K562 (cell line): Measurements from ENCODE around the gene NECTIN2. TPM values are rescaled to one million over a fixed set of nuclear protein-coding genes. Genes with fewer than 3 reads are reported as not detected.
A peak's percentile ranks its signal among the peaks of the same experiment; 100 is the strongest.

Source experiments
- ATAC-seq: fragments of 200-7000 bp; cut with Tn5 transposase; 3 replicates; pipeline ENCODE4 v1.9.1; 2020; ENCODE audit warnings: moderate library complexity
- BruUV-seq: library from RNA; stranded (reverse); fragments of 400-500 nt; replicated peaks from 2 replicates; lab custom pipeline; 2021; lab: Mats Ljungman, UMichigan
- CTCF ChIA-PET: fragments of 300-600 bp; formaldehyde crosslinking; extraction: SDS; loops from one replicate; lab custom pipeline; 2021; ENCODE audit warnings: low intra/inter-chr PET ratio; lab: Yijun Ruan, JAX
- POLR2A ChIA-PET: fragments of 300-600, 350-650 bp; sonication (Branson Sonifier 250); formaldehyde crosslinking; extraction: SDS; loops from one replicate; lab custom pipeline; 2021; ENCODE audit warnings: antibody characterized with exemption, inconsistent platforms; lab: Yijun Ruan, JAX
- DNase-seq, 4 experiments: peaks; one replicate each; pipeline versions ENCODE4 v3.0.0 to v3.0.0-alpha.2; 2011 to 2018; ENCODE audit warnings: low spot score in 3 of 4, mixed read lengths in 3 of 4; ENCODE audit errors: extremely low read depth in 1 of 4
- FAIRE-seq: peaks from 2 replicates; lab custom pipeline; 2011; peaks lifted over from hg19 to GRCh38; lab: Jason Lieb, UNC
- H2AFZ ChIP-seq: 2 replicates; pipeline ENCODE4 v1.6.0; 2011; ENCODE audit warnings: low read depth, low read length, control low read depth, inconsistent platforms
- H3K27ac ChIP-seq: fragments of 200-600 bp; 3 replicates; pipeline ENCODE4 v1.8.0; 2011; ENCODE audit warnings: low read depth, mild to moderate bottlenecking, control low read depth, inconsistent platforms, low read length, moderate library complexity, mixed read lengths; ENCODE audit errors: extremely low read depth
- H3K27me3 ChIP-seq, 2 experiments: fragments of 300-600 bp in 1 of 2; 2 replicates in 1 of 2; 3 replicates in 1 of 2; pipeline versions ENCODE4 v1.6.0 to v1.8.0; 2011; ENCODE audit warnings: inconsistent platforms in 2 of 2, low read length in 2 of 2, mild to moderate bottlenecking in 1 of 2, mixed read lengths in 1 of 2, moderate library complexity in 1 of 2; ENCODE audit not compliant: control insufficient read depth in 2 of 2, insufficient read depth in 2 of 2
- H3K36me3 ChIP-seq: fragments of 300-600 bp; 3 replicates; pipeline ENCODE4 v1.8.0; 2011; ENCODE audit warnings: mild to moderate bottlenecking, low read length, inconsistent platforms; ENCODE audit not compliant: control insufficient read depth, insufficient read depth
- H3K4me1 ChIP-seq, 2 experiments: fragments of 200-600 bp in 1 of 2; replicated peaks in 1 of 2; 2 replicates in 1 of 2; 3 replicates in 1 of 2; pipeline versions ENCODE4 v1.5.1 to v1.8.0; 2011; ENCODE audit warnings: inconsistent platforms in 2 of 2, low read length in 2 of 2, mild to moderate bottlenecking in 1 of 2, mixed read lengths in 1 of 2, moderate library complexity in 1 of 2; ENCODE audit not compliant: control insufficient read depth in 2 of 2, insufficient read depth in 2 of 2
- H3K4me2 ChIP-seq: 2 replicates; pipeline ENCODE4 v1.6.1; 2011; ENCODE audit warnings: low read length, control low read depth, inconsistent platforms, mixed read lengths; ENCODE audit not compliant: insufficient read depth
- H3K4me3 ChIP-seq: fragments of 200-600 bp; sonication (generic), shearing (Covaris generic); 2 replicates; pipeline ENCODE4 v1.5.1; 2016; ENCODE audit warnings: control low read depth, inconsistent platforms
- H3K79me2 ChIP-seq: fragments of 200-600 bp; 3 replicates; pipeline ENCODE4 v1.8.0; 2011; ENCODE audit warnings: low read length, inconsistent platforms; ENCODE audit not compliant: control insufficient read depth, insufficient read depth
- H3K9ac ChIP-seq, 2 experiments: 2 replicates each; pipeline versions ENCODE4 v1.6.0 to v1.6.1; 2011; ENCODE audit warnings: low read depth in 2 of 2, low read length in 2 of 2, control low read depth in 1 of 2, inconsistent platforms in 1 of 2, mild to moderate bottlenecking in 1 of 2, mixed read lengths in 1 of 2; ENCODE audit not compliant: insufficient read depth in 1 of 2
- H3K9me1 ChIP-seq: one replicate; pipeline ENCODE4 v1.6.0; 2011; ENCODE audit warnings: inconsistent platforms, mild to moderate bottlenecking, low read length, moderate library complexity; ENCODE audit not compliant: control insufficient read depth, insufficient read depth
- H3K9me3 ChIP-seq: replicated peaks from 2 replicates; pipeline ENCODE4 v1.5.1; 2011; ENCODE audit warnings: low read depth, low read length, inconsistent platforms; ENCODE audit not compliant: control insufficient read depth, insufficient read depth
- H4K20me1 ChIP-seq: replicated peaks from 2 replicates; pipeline ENCODE4 v1.6.1; 2011; ENCODE audit warnings: low read length, inconsistent platforms, mixed read lengths; ENCODE audit not compliant: control insufficient read depth, insufficient read depth
- ELF1 ChIP-seq: fragments of 200-800 bp; sonication (Bioruptor generic); IDR thresholded peaks from 2 replicates; pipeline ENCODE4 v1.6.1; 2016; ENCODE audit warnings: missing genetic modification characterization, missing compliant biosample characterization
- FOXK2 ChIP-seq, 2 experiments: fragments of 450-650 bp; IDR thresholded peaks in 1 of 2; conservative IDR thresholded peaks in 1 of 2; 2 replicates each; pipeline ENCODE4 v1.6.1; 2016; ENCODE audit warnings: low read depth in 2 of 2, mild to moderate bottlenecking in 1 of 2
- ILF3 ChIP-seq: fragments of 450-650 bp; IDR thresholded peaks from 2 replicates; pipeline ENCODE4 v1.6.1; 2018; ENCODE audit warnings: antibody characterized with exemption, mild to moderate bottlenecking, moderate library complexity, borderline replicate concordance
- NR2C1 ChIP-seq, 2 experiments: fragments of 450-650 bp; IDR thresholded peaks; 2 replicates each; pipeline ENCODE4 v1.6.1; 2017; ENCODE audit warnings: mild to moderate bottlenecking in 2 of 2, antibody characterized with exemption in 1 of 2, inconsistent platforms in 1 of 2, missing compliant biosample characterization in 1 of 2, missing genetic modification characterization in 1 of 2
- SUPT5H ChIP-seq: fragments of 450-650 bp; IDR thresholded peaks from 2 replicates; pipeline ENCODE4 v1.6.1; 2016
- ZNF316 ChIP-seq: fragments of 450-650 bp; IDR thresholded peaks from 2 replicates; pipeline ENCODE4 v1.6.1; 2016
- WGBS: fragments of 100-300 bp; shearing (Covaris generic); methylation state at CpG from one replicate; pipeline ENCODE4 v1.1.6; 2016; ENCODE audit warnings: low coverage, mixed read lengths; ENCODE audit not compliant: insufficient coverage; ENCODE audit errors: missing lambda C conversion rate; 5-methylcytosine and 5-hydroxymethylcytosine counted together
- in situ Hi-C: fragments of 300-500 bp; cut with MboI; formaldehyde crosslinking; loops from 4 replicates; pipeline ENCODE4 v1.15.0; 2018; ENCODE audit warnings: inconsistent platforms, mixed read lengths
- intact Hi-C: fragments of 100-400 bp; cut with micrococcal nuclease; formaldehyde crosslinking; loops from 2 replicates; pipeline ENCODE4 v1.14.2; 2022
- polyA plus RNA-seq, 8 experiments: library from polyadenylated mRNA; depleted of rRNA in 4 of 8; stranded (reverse) in 5 of 8; unstranded in 3 of 8; fragments of >200 nt; fragmentation: Nextera tagmentation in 2 of 8; fragmentation: Illumina TruSeq in 1 of 8; extraction: Ambion mirVana in 2 of 8; extraction: Trizol in 1 of 8; gene quantifications; 2 replicates each; pipeline versions ENCODE4 v1.2.1 to v1.2.3, GENCODE V29; 2011 to 2014; ENCODE audit warnings: inconsistent platforms in 1 of 8, missing spikeins in 1 of 8
- total RNA-seq, 7 experiments: library from RNA; depleted of rRNA in 6 of 7; stranded (reverse); fragments of >200 nt in 6 of 7; fragmentation: Illumina TruSeq in 2 of 7; extraction: Trizol in 2 of 7; gene quantifications; 2 replicates each; pipeline versions ENCODE4 v1.2.1 to v1.2.3, GENCODE V29; 2011 to 2021; ENCODE audit warnings: low replicate concordance in 1 of 7
- TF ChIP-seq, protein P1 (sequence below): fragments of 450-650 bp; IDR thresholded peaks from 2 replicates; pipeline ENCODE4 v1.6.1; 2018; ENCODE audit warnings: mild to moderate bottlenecking, low read depth; ENCODE audit not compliant: partially characterized antibody

The NECTIN2 gene
- total and polyA plus RNA-seq, 9 of the 15 experiments (the other 6 are each of a cell fraction or from before 2014, with no cell fraction given): 3.9 to 94.9 (median 34.9) TPM

DNA sequence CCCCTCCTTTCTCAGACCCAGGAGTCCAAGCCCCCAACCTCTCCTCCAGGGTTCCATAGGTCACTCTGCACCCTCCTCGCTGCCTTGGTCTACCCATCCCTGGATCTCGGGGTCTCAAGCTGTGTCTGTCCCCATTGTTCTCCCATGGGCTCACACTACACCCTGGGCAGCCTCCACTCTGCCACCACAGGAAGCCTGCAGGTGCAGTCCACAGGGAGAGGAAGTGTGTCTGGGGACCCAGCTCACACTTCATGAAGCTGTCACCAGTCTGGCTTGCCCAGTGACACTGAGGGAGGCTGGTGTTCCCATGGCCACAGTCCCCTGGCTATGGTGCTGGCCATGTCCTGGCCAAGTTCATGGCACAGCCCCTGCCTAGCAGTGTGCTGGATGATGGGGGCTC lies 5.3 kb downstream of the NECTIN2 start:
- Histone ChIP-seq H3K4me3 (no peak overlapping the region), H3K9me3 (no peaks in the 10 kb centered on the region), H3K9me1 (peaks cover 16% of the 10 kb centered on the region), H4K20me1 (peaks cover 35% of the 10 kb centered on the region)
- no TSS peak for BruUV-seq
- DNase-seq (no peak), FAIRE-seq (no peak)
- TF ChIP-seq SUPT5H (no peak), ELF1 (tag) (no peak), FOXK2 (conservative IDR thresholded peaks at IDR 0.05 in 1 of 2, IDR thresholded peaks at IDR 0.05 in 1 of 2; ENCODE audit: low read depth in 2 of 2) (no peak), ILF3 (no peak), ZNF316 (no peak), NR2C1 (IDR thresholded peaks at IDR 0.05) (no peak), NR2C1 (tag; IDR thresholded peaks at IDR 0.05) (no peak)
- TF ChIP-seq, protein P1, sequence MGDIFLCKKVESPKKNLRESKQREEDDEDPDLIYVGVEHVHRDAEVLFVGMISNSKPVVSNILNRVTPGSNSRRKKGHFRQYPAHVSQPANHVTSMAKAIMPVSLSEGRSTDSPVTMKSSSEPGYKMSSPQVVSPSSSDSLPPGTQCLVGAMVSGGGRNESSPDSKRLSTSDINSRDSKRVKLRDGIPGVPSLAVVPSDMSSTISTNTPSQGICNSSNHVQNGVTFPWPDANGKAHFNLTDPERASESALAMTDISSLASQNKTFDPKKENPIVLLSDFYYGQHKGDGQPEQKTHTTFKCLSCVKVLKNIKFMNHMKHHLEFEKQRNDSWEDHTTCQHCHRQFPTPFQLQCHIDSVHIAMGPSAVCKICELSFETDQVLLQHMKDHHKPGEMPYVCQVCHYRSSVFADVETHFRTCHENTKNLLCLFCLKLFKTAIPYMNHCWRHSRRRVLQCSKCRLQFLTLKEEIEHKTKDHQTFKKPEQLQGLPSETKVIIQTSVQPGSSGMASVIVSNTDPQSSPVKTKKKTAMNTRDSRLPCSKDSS: no peak
- TF ChIP-seq, all 486 proteins: peak for 0
- ChIA-PET CTCF (no interaction called here), POLR2A (interaction anchor here (0.6 to 1.6 kb wide), 5 partner anchors 12 to 500 kb away, joined by 3 to 4 read pairs (median 3); no protein-coding TSS in a partner anchor)
- Histone ChIP-seq H3K27me3 (no peaks in the 10 kb centered on the region), H3K79me2 (peaks cover 84% of the 10 kb centered on the region), H3K36me3 (peaks cover 13% of the 10 kb centered on the region; the same call in 1 of the 3 replicates), H2AFZ (no peak overlapping the region), H3K4me1 (peaks cover 43 to 63% of the 10 kb centered on the region in 2 experiments), H3K4me2 (no peak overlapping the region), H3K27ac (no peak overlapping the region), H3K9ac (peak overlapping the region in 1 of 2 experiments; percentile 73; a peak in 2 of 4 replicates)
- WGBS: 68% methylated on average over 2 of the region's 2 CpGs
- intact Hi-C loops (no loop called here), in situ Hi-C loops (no loop called here)
- no peak for ATAC-seq
